OCI-LY1 (cell line): ENCODE data around the gene RAB11FIP4.

Experiments used
- H2AFZ ChIP-seq: fragments of 200-600 bp; sonication (generic), shearing (Covaris generic); 2 replicates; pipeline ENCODE4 v1.6.0; 2014; ENCODE audit warnings: antibody characterized with exemption, mild to moderate bottlenecking, low read length
- H3F3A ChIP-seq: fragments of 200-600 bp; sonication (generic), shearing (Covaris generic); 2 replicates; pipeline ENCODE4 v1.6.0; 2014; ENCODE audit warnings: mild to moderate bottlenecking, antibody characterized with exemption, low read length, moderate library complexity; ENCODE audit not compliant: insufficient read depth
- H3K27ac ChIP-seq: fragments of 200-600 bp; sonication (generic); 2 replicates; pipeline ENCODE4 v1.5.1; 2014; ENCODE audit warnings: low read length, mixed run types, mild to moderate bottlenecking, low read depth; ENCODE audit not compliant: poor library complexity, severe bottlenecking
- H3K27me3 ChIP-seq: fragments of 200-600 bp; sonication (generic); 2 replicates; pipeline ENCODE4 v1.6.0; 2014; ENCODE audit warnings: antibody characterized with exemption, mild to moderate bottlenecking, low read length, moderate library complexity; ENCODE audit not compliant: insufficient read depth
- H3K36me3 ChIP-seq: fragments of 200-600 bp; sonication (generic); 2 replicates; pipeline ENCODE4 v1.6.1; 2014; ENCODE audit warnings: mild to moderate bottlenecking, antibody characterized with exemption, low read length, moderate library complexity, mixed read lengths; ENCODE audit not compliant: insufficient read depth
- H3K4me1 ChIP-seq: fragments of 200-600 bp; sonication (generic); 2 replicates; pipeline ENCODE4 v1.5.1; 2014; ENCODE audit warnings: mild to moderate bottlenecking, low read length, moderate library complexity; ENCODE audit not compliant: insufficient read depth, severe bottlenecking
- H3K4me2 ChIP-seq: fragments of 200-600 bp; sonication (generic), shearing (Covaris generic); 2 replicates; pipeline ENCODE4 v1.6.1; 2014; ENCODE audit warnings: low read length
- H3K4me3 ChIP-seq: fragments of 200-600 bp; sonication (generic); 2 replicates; pipeline ENCODE4 v1.5.1; 2014; ENCODE audit warnings: low read length, low read depth, mild to moderate bottlenecking, mixed read lengths; ENCODE audit not compliant: poor library complexity, severe bottlenecking
- H3K79me2 ChIP-seq: fragments of 200-600 bp; shearing (Covaris generic); 2 replicates; pipeline ENCODE4 v1.6.1; 2016; ENCODE audit warnings: mixed run types, low read length, mixed read lengths; ENCODE audit not compliant: insufficient read depth
- H3K9ac ChIP-seq: fragments of 200-600 bp; sonication (generic), shearing (Covaris generic); 2 replicates; pipeline ENCODE4 v1.6.1; 2014; ENCODE audit warnings: mild to moderate bottlenecking, low read length, mixed read lengths
- H3K9me2 ChIP-seq: fragments of 200-600 bp; sonication (generic), shearing (Covaris generic); 2 replicates; pipeline ENCODE4 v1.6.1; 2014; ENCODE audit warnings: low read depth, mild to moderate bottlenecking, low read length, mixed read lengths
- H3K9me3 ChIP-seq: fragments of 200-600 bp; shearing (Covaris generic); 2 replicates; pipeline ENCODE4 v1.6.1; 2014; ENCODE audit warnings: low read length, mixed read lengths
- H4K20me1 ChIP-seq: fragments of 200-600 bp; sonication (generic), shearing (Covaris generic); 2 replicates; pipeline ENCODE4 v1.6.0; 2016; ENCODE audit warnings: mild to moderate bottlenecking, low read length; ENCODE audit not compliant: insufficient read depth
- EZH2 ChIP-seq: fragments of 200-600 bp; sonication (generic), shearing (Covaris generic); IDR thresholded peaks from 2 replicates; pipeline ENCODE4 v1.8.0; 2017; ENCODE audit warnings: borderline replicate concordance, mixed run types, mild to moderate bottlenecking, antibody characterized with exemption, low read length, moderate library complexity, mixed read lengths
- TF ChIP-seq, protein P1 (sequence below): fragments of 200-600 bp; sonication (generic), shearing (Covaris generic); IDR thresholded peaks from 2 replicates; pipeline ENCODE4 v1.5.1; 2017; ENCODE audit warnings: mild to moderate bottlenecking, antibody characterized with exemption, low read length, moderate library complexity, mixed read lengths

RAB11FIP4 gene

GRCh38 chr17:31448467-31449077 lies 57.1 kb downstream of the RAB11FIP4 start:
- Histone ChIP-seq H2AFZ (no peak overlapping the region), H3K4me1 (no peaks in the 10 kb centered on the region)
- TF ChIP-seq, protein P1, sequence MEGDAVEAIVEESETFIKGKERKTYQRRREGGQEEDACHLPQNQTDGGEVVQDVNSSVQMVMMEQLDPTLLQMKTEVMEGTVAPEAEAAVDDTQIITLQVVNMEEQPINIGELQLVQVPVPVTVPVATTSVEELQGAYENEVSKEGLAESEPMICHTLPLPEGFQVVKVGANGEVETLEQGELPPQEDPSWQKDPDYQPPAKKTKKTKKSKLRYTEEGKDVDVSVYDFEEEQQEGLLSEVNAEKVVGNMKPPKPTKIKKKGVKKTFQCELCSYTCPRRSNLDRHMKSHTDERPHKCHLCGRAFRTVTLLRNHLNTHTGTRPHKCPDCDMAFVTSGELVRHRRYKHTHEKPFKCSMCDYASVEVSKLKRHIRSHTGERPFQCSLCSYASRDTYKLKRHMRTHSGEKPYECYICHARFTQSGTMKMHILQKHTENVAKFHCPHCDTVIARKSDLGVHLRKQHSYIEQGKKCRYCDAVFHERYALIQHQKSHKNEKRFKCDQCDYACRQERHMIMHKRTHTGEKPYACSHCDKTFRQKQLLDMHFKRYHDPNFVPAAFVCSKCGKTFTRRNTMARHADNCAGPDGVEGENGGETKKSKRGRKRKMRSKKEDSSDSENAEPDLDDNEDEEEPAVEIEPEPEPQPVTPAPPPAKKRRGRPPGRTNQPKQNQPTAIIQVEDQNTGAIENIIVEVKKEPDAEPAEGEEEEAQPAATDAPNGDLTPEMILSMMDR = no peak
- TF ChIP-seq EZH2 = no peak

GRCh38 chr17:31449111-31449510 lies 57.6 kb downstream of the RAB11FIP4 start:
- Histone ChIP-seq H3K27ac (no peak overlapping the region), H3K79me2 (no peaks in the 10 kb centered on the region), H3F3A (no peaks in the 10 kb centered on the region), H3K9ac (no peak overlapping the region), H3K4me3 (no peak overlapping the region), H3K9me2 (no peaks in the 10 kb centered on the region), H2AFZ (no peak overlapping the region), H3K4me1 (no peaks in the 10 kb centered on the region), H3K27me3 (0 out of 2 replicates have a peak, but pooled peaks cover 6% of the 10 kb centered on the region), H4K20me1 (no peaks in the 10 kb centered on the region), H3K9me3 (no peaks in the 10 kb centered on the region), H3K4me2 (no peak overlapping the region), H3K36me3 (no peaks in the 10 kb centered on the region)
- TF ChIP-seq, protein P1 = no peak
- no peak for TF ChIP-seq EZH2

More at GRCh38 chr17:31448467-31449077, 57.1 kb downstream of the RAB11FIP4 start:
- Histone ChIP-seq H3K9ac (no peak overlapping the region), H3K9me2 (no peaks in the 10 kb centered on the region), H3K27ac (no peak overlapping the region), H3K4me3 (no peak overlapping the region), H3K79me2 (no peaks in the 10 kb centered on the region), H3K4me2 (no peak overlapping the region), H4K20me1 (no peaks in the 10 kb centered on the region), H3K27me3 (0 out of 2 replicates have a peak, but pooled peaks cover 6% of the 10 kb centered on the region), H3F3A (no peaks in the 10 kb centered on the region), H3K36me3 (no peaks in the 10 kb centered on the region), H3K9me3 (no peaks in the 10 kb centered on the region)

DNA sequence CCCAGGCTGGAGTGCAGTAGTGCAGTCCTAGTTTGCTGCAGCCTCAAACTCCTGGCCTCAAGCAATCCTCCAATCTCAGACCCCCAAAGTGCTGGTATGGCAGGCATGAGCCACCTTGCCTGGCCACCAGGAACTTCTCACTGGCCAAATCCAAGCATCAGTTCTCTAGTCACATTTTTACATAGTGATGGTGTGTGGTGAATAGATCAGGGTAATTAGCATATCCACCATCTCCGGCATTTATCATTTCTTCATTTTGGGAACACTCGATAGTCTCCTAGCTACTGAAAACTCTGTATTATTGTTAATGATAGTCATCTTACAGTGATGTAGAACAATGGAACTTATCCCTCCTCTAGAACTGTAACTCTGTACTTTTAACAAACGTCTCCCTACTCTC lies 58.3 kb downstream of the RAB11FIP4 start:
- Histone ChIP-seq H3K27me3 (0 out of 2 replicates have a peak, but pooled peaks cover 6% of the 10 kb centered on the region), H2AFZ (no peak overlapping the region), H3K9ac (no peak overlapping the region), H3K27ac (no peak overlapping the region), H3K9me3 (no peaks in the 10 kb centered on the region), H3K4me1 (no peaks in the 10 kb centered on the region), H4K20me1 (no peaks in the 10 kb centered on the region), H3K79me2 (no peaks in the 10 kb centered on the region), H3K4me2 (no peak overlapping the region), H3K4me3 (no peak overlapping the region), H3K9me2 (no peaks in the 10 kb centered on the region), H3F3A (no peaks in the 10 kb centered on the region), H3K36me3 (no peaks in the 10 kb centered on the region)
- no peak for TF ChIP-seq EZH2
- TF ChIP-seq, protein P1 = no peak
